Mesodermal cell (in vitro differentiated cells): ENCODE results near the gene FOXP2.

Source experiments
- H3K27ac ChIP-seq: 2 replicates; pipeline ENCODE4 v1.7.0; 2013; ENCODE audit warnings: mild to moderate bottlenecking, low read depth, low read length, moderate library complexity; ENCODE audit not compliant: severe bottlenecking
- H3K36me3 ChIP-seq: 2 replicates; pipeline ENCODE4 v1.7.1; 2013; ENCODE audit warnings: mild to moderate bottlenecking, low read length, moderate library complexity; ENCODE audit not compliant: control insufficient read depth, insufficient read depth
- H3K4me1 ChIP-seq: one replicate; pipeline ENCODE4 v1.7.1; 2013; ENCODE audit warnings: mild to moderate bottlenecking, low read length; ENCODE audit not compliant: insufficient read depth, control insufficient read depth, poor library complexity, severe bottlenecking
- H3K4me3 ChIP-seq: 2 replicates; pipeline ENCODE4 v1.7.0; 2013; ENCODE audit warnings: low read length, control low read depth, mild to moderate bottlenecking; ENCODE audit not compliant: insufficient read depth, poor library complexity, severe bottlenecking; ENCODE audit errors: extremely low read depth
- H3K9me3 ChIP-seq: 2 replicates; pipeline ENCODE4 v1.7.1; 2013; ENCODE audit warnings: mild to moderate bottlenecking, low read length, moderate library complexity; ENCODE audit not compliant: control insufficient read depth
- WGBS, 2 experiments: methylation state at CpG; one replicate each; pipeline ENCODE4 v1.1.5; 2013; ENCODE audit warnings: missing lambda C conversion rate in 2 of 2; ENCODE audit not compliant: insufficient coverage in 2 of 2; 5-methylcytosine and 5-hydroxymethylcytosine counted together

Gene FOXP2

GRCh38 chr7:114405427-114405826 lies 9.2 kb upstream of the FOXP2 start:
- no peaks in the 10 kb centered on the region for H3K9me3 ChIP-seq
- WGBS, 2 experiments: 0% methylated on average over 1 of the region's 2 CpGs
- H3K4me1 ChIP-seq: no peaks in the 10 kb centered on the region
- H3K4me3 ChIP-seq: no peak overlapping the region
- no peaks in the 10 kb centered on the region for H3K36me3 ChIP-seq
- no peak overlapping the region for H3K27ac ChIP-seq

GRCh38 chr7:114409750-114410149 lies 4.9 kb upstream of the FOXP2 start:
- Histone ChIP-seq H3K27ac (no peak overlapping the region), H3K4me3 (no peak overlapping the region), H3K9me3 (no peaks in the 10 kb centered on the region), H3K4me1 (peaks cover 9% of the 10 kb centered on the region), H3K36me3 (no peaks in the 10 kb centered on the region)
- WGBS, 2 experiments: no CpG with 5 or more reads among the region's 1 CpG

- H3K4me3 ChIP-seq: no peak overlapping the region
Measured at GRCh38 chr7:114412548-114412947, 2.1 kb upstream of the FOXP2 start.

GRCh38 chr7:114413761-114414155 lies 857 bp upstream of the FOXP2 start:
- Histone ChIP-seq H3K9me3 (no peaks in the 10 kb centered on the region), H3K27ac (peak overlapping the region; percentile 85), H3K36me3 (no peaks in the 10 kb centered on the region), H3K4me3 (no peak overlapping the region), H3K4me1 (peaks cover 14% of the 10 kb centered on the region)
- 49 to 59% methylated on average over 2 to 4 of the region's 4 CpGs for WGBS, 2 experiments

More at GRCh38 chr7:114412548-114412947, 2.1 kb upstream of the FOXP2 start:
- WGBS, 2 experiments: 95 to 96% methylated on average over 3 to 4 of the region's 4 CpGs
- no peak overlapping the region for H3K27ac ChIP-seq
- no peaks in the 10 kb centered on the region for H3K36me3 ChIP-seq
- H3K4me1 ChIP-seq: peaks cover 14% of the 10 kb centered on the region
- H3K9me3 ChIP-seq: no peaks in the 10 kb centered on the region

GRCh38 chr7:114415064-114415989 lies 712 bp downstream of the FOXP2 start:
- 60 to 76% methylated on average over 7 to 13 of the region's 14 CpGs for WGBS, 2 experiments
- peaks cover 14% of the 10 kb centered on the region for H3K4me1 ChIP-seq
- H3K9me3 ChIP-seq: no peaks in the 10 kb centered on the region
- peak overlapping the region; percentile 3 for H3K4me3 ChIP-seq
- no peaks in the 10 kb centered on the region for H3K36me3 ChIP-seq
- H3K27ac ChIP-seq: peak overlapping the region; percentile 85

GRCh38 chr7:114416129-114416990 lies 1.7 kb downstream of the FOXP2 start:
- no peak overlapping the region for H3K27ac ChIP-seq
- H3K4me3 ChIP-seq: no peak overlapping the region
- no peaks in the 10 kb centered on the region for H3K9me3 ChIP-seq
- no peaks in the 10 kb centered on the region for H3K36me3 ChIP-seq
- H3K4me1 ChIP-seq: peaks cover 14% of the 10 kb centered on the region
- WGBS, 2 experiments: 93 to 94% methylated on average over 2 of the region's 10 CpGs

GRCh38 chr7:114417290-114417689 lies 2.7 kb downstream of the FOXP2 start:
- no peaks in the 10 kb centered on the region for H3K9me3 ChIP-seq
- 100% methylated on average over 1 of the region's 1 CpG; no CpG with 5 or more reads in 1 of the 2 experiments for WGBS, 2 experiments
- H3K4me3 ChIP-seq: no peak overlapping the region
- peaks cover 14% of the 10 kb centered on the region for H3K4me1 ChIP-seq
- no peaks in the 10 kb centered on the region for H3K36me3 ChIP-seq
- no peak overlapping the region for H3K27ac ChIP-seq

- Histone ChIP-seq H3K4me3 (no peak overlapping the region), H3K4me1 (peaks cover 14% of the 10 kb centered on the region), H3K36me3 (no peaks in the 10 kb centered on the region), H3K27ac (no peak overlapping the region), H3K9me3 (no peaks in the 10 kb centered on the region)
- WGBS, 2 experiments: 80 to 83% methylated on average over 1 of the region's 4 CpGs
Measured at GRCh38 chr7:114418117-114418516, 3.5 kb downstream of the FOXP2 start.

GRCh38 chr7:114419441-114420272 lies 5.0 kb downstream of the FOXP2 start:
- Histone ChIP-seq H3K9me3 (no peaks in the 10 kb centered on the region), H3K4me3 (no peak overlapping the region), H3K27ac (no peak overlapping the region), H3K36me3 (no peaks in the 10 kb centered on the region), H3K4me1 (peaks cover 5% of the 10 kb centered on the region)
- 75 to 87% methylated on average over 4 to 8 of the region's 8 CpGs for WGBS, 2 experiments
